Ascending aorta (tissue), 2 donors: ENCODE results near the gene SWAP70. TPM values are rescaled to one million over a fixed set of nuclear protein-coding genes. Genes with fewer than 3 reads are reported as not detected.
"Not testable (repeated sequence)": the region's sequence is repeated elsewhere in the genome, so short reads cannot be mapped to it uniquely, and the experiment has no call there.

Experiments used
- DNase-seq, 2 donors: peaks; one replicate each; pipeline ENCODE4 v3.0.0-alpha.2; 2019; ENCODE audit warnings: low spot score in 2 of 2
- H3K27ac ChIP-seq, 2 donors: fragments of 200-600 bp; sonication (generic); one replicate each; pipeline ENCODE4 v1.5.1; 2016 to 2017; ENCODE audit warnings: mild to moderate bottlenecking in 1 of 2
- H3K27me3 ChIP-seq: fragments of 200-600 bp; sonication (generic); one replicate; pipeline ENCODE4 v1.5.1; 2017
- H3K36me3 ChIP-seq, 2 donors: fragments of 200-600 bp; sonication (generic); one replicate each; pipeline ENCODE4 v1.5.1; 2016
- H3K4me1 ChIP-seq, 2 donors: fragments of 200-600 bp; sonication (generic); one replicate each; pipeline ENCODE4 v1.5.1; 2016 to 2017; ENCODE audit warnings: mild to moderate bottlenecking in 1 of 2
- H3K4me3 ChIP-seq, 2 donors: fragments of 200-600 bp; sonication (generic); one replicate each; pipeline ENCODE4 v1.5.1; 2016 to 2017; ENCODE audit warnings: mild to moderate bottlenecking in 1 of 2
- H3K9me3 ChIP-seq, 2 donors: fragments of 200-600 bp; sonication (generic); one replicate each; pipeline ENCODE4 v1.5.1; 2016
- CTCF ChIP-seq, 3 experiments: fragments of 200-600 bp in 2 of 3; fragments of 450-650 bp in 1 of 3; sonication (generic) in 2 of 3; IDR thresholded peaks; one replicate each; pipeline ENCODE4 v1.5.1; 2016 to 2019; ENCODE audit warnings: antibody characterized with exemption in 3 of 3, mild to moderate bottlenecking in 1 of 3, moderate library complexity in 1 of 3
- intact Hi-C: fragments of 100-400 bp; cut with DNase I; formaldehyde crosslinking; loops from one replicate; pipeline ENCODE4 v1.15.1; 2023
- total RNA-seq: library from RNA; depleted of rRNA; stranded (reverse); fragments of >200 nt; gene quantifications from one replicate; pipeline ENCODE4 v1.1.0, GENCODE V29; 2016

Gene SWAP70
- total RNA-seq, 1 donor from 2014 or later = 40.1 TPM

GRCh38 chr11:9692691-9693090 lies 28.8 kb downstream of the SWAP70 start:
- Histone ChIP-seq H3K27ac (peak overlapping the region in 1 of 2 donors; percentile 34), H3K4me1 (peaks cover 10 to 34% of the 10 kb centered on the region in 2 donors), H3K9me3 (no peaks in the 10 kb centered on the region), H3K4me3 (no peak overlapping the region), H3K36me3 (peaks cover 18 to 23% of the 10 kb centered on the region in 2 donors), H3K27me3 (no peaks in the 10 kb centered on the region)
- no peak for DNase-seq
- intact Hi-C loops = no loop called here
- no peak for TF ChIP-seq CTCF (IDR thresholded peaks at IDR 0.05)

GRCh38 chr11:9693801-9694553 lies 30.1 kb downstream of the SWAP70 start:
- H3K4me1 ChIP-seq = peaks cover 5 to 24% of the 10 kb centered on the region in 2 donors

GRCh38 chr11:9695228-9695627 lies 31.4 kb downstream of the SWAP70 start:
- H3K9me3 ChIP-seq, intact Hi-C loops, H3K27me3 ChIP-seq, DNase-seq, H3K27ac ChIP-seq, H3K4me3 ChIP-seq: not testable (repeated sequence)
- Histone ChIP-seq H3K36me3 (peaks cover 18 to 23% of the 10 kb centered on the region in 2 donors), H3K4me1 (peaks cover 0 to 17% of the 10 kb centered on the region in 2 donors)

More at GRCh38 chr11:9693801-9694553, 30.1 kb downstream of the SWAP70 start:
- H3K4me3 ChIP-seq = no peak overlapping the region
- peak overlapping the region; percentile 5 to 12 for H3K27ac ChIP-seq
- intact Hi-C loops = no loop called here
- H3K36me3 ChIP-seq = peaks cover 18 to 23% of the 10 kb centered on the region in 2 donors
- no peaks in the 10 kb centered on the region for H3K9me3 ChIP-seq
- DNase-seq = no peak
- no peaks in the 10 kb centered on the region for H3K27me3 ChIP-seq
- no peak for TF ChIP-seq CTCF (IDR thresholded peaks at IDR 0.05)

- TF ChIP-seq CTCF (IDR thresholded peaks at IDR 0.05) = no peak
- no peaks in the 10 kb centered on the region for H3K9me3 ChIP-seq
- peaks cover 0 to 20% of the 10 kb centered on the region in 2 donors for H3K4me1 ChIP-seq
- DNase-seq = no peak
- no peak overlapping the region for H3K27ac ChIP-seq
- intact Hi-C loops = no loop called here
- peaks cover 18 to 23% of the 10 kb centered on the region in 2 donors for H3K36me3 ChIP-seq
- no peaks in the 10 kb centered on the region for H3K27me3 ChIP-seq
- H3K4me3 ChIP-seq = no peak overlapping the region
These were observed 33.9 kb downstream of the SWAP70 start for GRCh38 chr11:9697766-9698165.

GRCh38 chr11:9700105-9700801 lies 36.4 kb downstream of the SWAP70 start:
- H3K36me3 ChIP-seq = peaks cover 6 to 9% of the 10 kb centered on the region in 2 donors
- peak overlapping the region; percentile 55 to 69 for H3K27ac ChIP-seq
- H3K4me1 ChIP-seq = peaks cover 0 to 27% of the 10 kb centered on the region in 2 donors

More at GRCh38 chr11:9700105-9700801, 36.4 kb downstream of the SWAP70 start:
- no peaks in the 10 kb centered on the region for H3K9me3 ChIP-seq
- intact Hi-C loops = no loop called here
- no peak for TF ChIP-seq CTCF (IDR thresholded peaks at IDR 0.05)
- H3K4me3 ChIP-seq = no peak overlapping the region
- H3K27me3 ChIP-seq = no peaks in the 10 kb centered on the region
- DNase-seq = no peak
